ENCODE results near the gene SPRYD4. TPM values are rescaled to one million over a fixed set of nuclear protein-coding genes. Genes with fewer than 3 reads are reported as not detected.

The SPRYD4 gene
- total and polyA plus RNA-seq, 2 donors (not counting 1 experiment from before 2014, with no cell fraction given), result 3.7 to 7.4 TPM

DNA sequence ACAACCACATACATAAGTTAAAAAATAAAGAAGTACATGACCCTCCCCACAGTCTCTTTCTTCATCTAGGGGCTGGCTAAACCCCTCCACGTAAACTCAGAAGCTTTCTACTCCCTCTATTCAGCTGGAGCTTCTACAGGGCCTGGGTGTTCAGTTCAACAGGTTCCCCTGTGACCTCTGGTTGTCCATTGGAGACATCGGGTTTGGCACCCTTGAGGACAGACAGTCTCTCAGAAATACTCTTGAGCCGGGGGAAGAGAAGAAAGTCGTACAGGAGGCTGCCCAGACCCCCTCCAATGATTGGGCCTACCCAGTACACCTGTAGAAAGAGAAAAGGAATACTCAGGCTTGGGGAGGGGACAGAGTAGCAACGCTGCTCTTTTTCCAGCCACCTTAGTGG is 17.2 kb upstream of the SPRYD4 start:
- H3K4me3 Mint-ChIP-seq, result no peak overlapping the region
- H3K79me2 ChIP-seq (ENCODE audit: control insufficient read depth, insufficient read depth, low read length), result peaks cover 32% of the 10 kb centered on the region
- H2AFZ ChIP-seq (ENCODE audit: insufficient read depth, low read depth, low read length, poor library complexity, severe bottlenecking), result no peak overlapping the region
- no peak overlapping the region for H3K27ac Mint-ChIP-seq
- CTCF ChIA-PET, result interaction anchor here (1.0 to 4.2 kb wide), 6 partner anchors 10 to 184 kb away, joined by 3 to 32 read pairs (median 4); partner anchors contain the start of genes COQ10A and STAT2
- no peaks in the 10 kb centered on the region for H3K36me3 ChIP-seq (replicated peaks in 1 of 2; ENCODE audit: control extremely low read depth in 1 of 2, control insufficient read depth in 1 of 2, extremely low read depth in 1 of 2, insufficient read depth in 2 of 2, low read length in 1 of 2)
- no peaks in the 10 kb centered on the region for H3K9me3 ChIP-seq (ENCODE audit: control extremely low read depth in 1 of 3, control insufficient read depth in 2 of 3, insufficient read depth in 1 of 3, low read length in 2 of 3)
- H3K4me1 ChIP-seq (ENCODE audit: control insufficient read depth in 2 of 2, insufficient read depth in 2 of 2, low read length in 2 of 2), result peaks cover 10 to 12% of the 10 kb centered on the region in 2 donors
- H3K4me1 Mint-ChIP-seq, result peaks cover 20% of the 10 kb centered on the region
- H3K4me3 ChIP-seq (ENCODE audit: control extremely low read depth in 1 of 5, extremely low read depth in 1 of 5, insufficient read depth in 1 of 5, low read depth in 2 of 5, low read length in 4 of 5), result no peak overlapping the region
- no peak overlapping the region for H3K9ac ChIP-seq (ENCODE audit: low read length)
- TF ChIP-seq CTCF (IDR thresholded peaks at IDR 0.05), result no peak
- TF ChIP-seq EZH2 (IDR thresholded peaks at IDR 0.05; ENCODE audit: borderline replicate concordance, insufficient read depth, low read depth, low read length, poor library complexity, severe bottlenecking), result no peak
- H3K4me2 ChIP-seq (replicated peaks; ENCODE audit: low read depth, low read length, poor library complexity, severe bottlenecking), result no peak overlapping the region
- 90% methylated on average over 2 of the region's 5 CpGs for WGBS (ENCODE audit: insufficient coverage)
- no peaks in the 10 kb centered on the region for H3K9me3 Mint-ChIP-seq (ENCODE audit: insufficient read depth)
- no peak for ATAC-seq (ENCODE audit: low read depth)
- no peak overlapping the region for H3K27ac ChIP-seq (ENCODE audit: low read length in 2 of 2)
- no peak for DNase-seq
- no peaks in the 10 kb centered on the region for H3K27me3 ChIP-seq (replicated peaks in 1 of 4; ENCODE audit: control extremely low read depth in 1 of 4, control insufficient read depth in 3 of 4, insufficient read depth in 4 of 4, low read length in 3 of 4)
- no peaks in the 10 kb centered on the region for H4K20me1 ChIP-seq (ENCODE audit: control insufficient read depth, insufficient read depth, low read length, poor library complexity, severe bottlenecking)
- intact Hi-C loops (cut with micrococcal nuclease), result no loop called here
- H3K27me3 Mint-ChIP-seq, result no peaks in the 10 kb centered on the region
- POLR2A ChIA-PET, result interaction anchor here (0.5 to 0.9 kb wide), 5 partner anchors 12 to 233 kb away, joined by 3 to 9 read pairs (median 4); no protein-coding TSS in a partner anchor

- Histone ChIP-seq H3K9ac (ENCODE audit: low read length) (no peak within 1 kb of the TSS), H3K9me3 (ENCODE audit: control extremely low read depth in 1 of 3, control insufficient read depth in 2 of 3, insufficient read depth in 1 of 3, low read length in 2 of 3) (no peaks in the 10 kb centered on the region), H2AFZ (ENCODE audit: insufficient read depth, low read depth, low read length, poor library complexity, severe bottlenecking) (no peak within 1 kb of the TSS), H3K36me3 (replicated peaks in 1 of 2; ENCODE audit: control extremely low read depth in 1 of 2, control insufficient read depth in 1 of 2, extremely low read depth in 1 of 2, insufficient read depth in 2 of 2, low read length in 1 of 2) (no peaks in the 10 kb centered on the region), H3K4me1 (ENCODE audit: control insufficient read depth in 2 of 2, insufficient read depth in 2 of 2, low read length in 2 of 2) (peaks cover 6 to 7% of the 10 kb centered on the region in 2 donors), H3K4me2 (replicated peaks; ENCODE audit: low read depth, low read length, poor library complexity, severe bottlenecking) (no peak within 1 kb of the TSS), H3K27me3 (replicated peaks in 1 of 4; ENCODE audit: control extremely low read depth in 1 of 4, control insufficient read depth in 3 of 4, insufficient read depth in 4 of 4, low read length in 3 of 4) (no peaks in the 10 kb centered on the region), H4K20me1 (ENCODE audit: control insufficient read depth, insufficient read depth, low read length, poor library complexity, severe bottlenecking) (no peaks in the 10 kb centered on the region), H3K27ac (ENCODE audit: low read length in 2 of 2) (no peak within 1 kb of the TSS), H3K79me2 (ENCODE audit: control insufficient read depth, insufficient read depth, low read length) (peaks cover 4% of the 10 kb centered on the region), H3K4me3 (ENCODE audit: control extremely low read depth in 1 of 5, extremely low read depth in 1 of 5, insufficient read depth in 1 of 5, low read depth in 2 of 5, low read length in 4 of 5) (no peak within 1 kb of the TSS)
- Mint-ChIP-seq H3K27ac (no peak within 1 kb of the TSS), H3K9me3 (ENCODE audit: insufficient read depth) (no peaks in the 10 kb centered on the region), H3K4me1 (peaks cover 8% of the 10 kb centered on the region), H3K27me3 (no peaks in the 10 kb centered on the region), H3K4me3 (no peak within 1 kb of the TSS)
- 97% methylated on average over 4 of the region's 5 CpGs for WGBS (ENCODE audit: insufficient coverage)
- ChIA-PET POLR2A (no interaction called here), CTCF (no interaction called here)
- ATAC-seq (ENCODE audit: low read depth) (no peak), DNase-seq (no peak)
- no peak for TF ChIP-seq EZH2 (IDR thresholded peaks at IDR 0.05; ENCODE audit: borderline replicate concordance, insufficient read depth, low read depth, low read length, poor library complexity, severe bottlenecking)
- no peak for TF ChIP-seq CTCF (IDR thresholded peaks at IDR 0.05)
- intact Hi-C loops (cut with micrococcal nuclease), result no loop called here
These were observed 13.8 kb upstream of the SPRYD4 start, which contains the start of gene MIP for GRCh38 chr12:56454557-56454956. Gene MIP (minus strand): TSS chr12:56454657. CDS start chr12:56454613, 44 bp downstream.
